NK-92 (cell line): Measurements from ENCODE around the gene SULT1C2.

Experiments
- DNase-seq: peaks from one replicate; lab custom pipeline; 2025; ENCODE audit not compliant: unreplicated experiment; lab: John Stamatoyannopoulos, UW

SULT1C2 gene

GRCh38 chr2:108287169-108287568 is 1.5 kb upstream of the SULT1C2 start:
- DNase-seq = no peak

- DNase-seq = no peak
Measured at GRCh38 chr2:108293850-108294249, 5.2 kb downstream of the SULT1C2 start.

GRCh38 chr2:108297436-108298141 is 8.9 kb downstream of the SULT1C2 start:
- no peak for DNase-seq

- no peak for DNase-seq
Measured at GRCh38 chr2:108301558-108301957, 12.9 kb downstream of the SULT1C2 start.

GRCh38 chr2:108304975-108305374 is 16.3 kb downstream of the SULT1C2 start:
- no peak for DNase-seq

GRCh38 chr2:108305901-108306300 is 17.2 kb downstream of the SULT1C2 start:
- no peak for DNase-seq

- no peak for DNase-seq
Measured at GRCh38 chr2:108309903-108310302, 21.2 kb downstream of the SULT1C2 start.

GRCh38 chr2:108314586-108315296 is 26.0 kb downstream of the SULT1C2 start:
- no peak for DNase-seq

GRCh38 chr2:108315444-108315934 is 26.8 kb downstream of the SULT1C2 start:
- DNase-seq = no peak

- DNase-seq = no peak
Measured at GRCh38 chr2:108316033-108316432, 27.3 kb downstream of the SULT1C2 start.

- DNase-seq = no peak
Measured at GRCh38 chr2:108316461-108317258, 28.0 kb downstream of the SULT1C2 start.

- no peak for DNase-seq
Measured at GRCh38 chr2:108320326-108320922, 31.7 kb downstream of the SULT1C2 start.

GRCh38 chr2:108323619-108324018 is 34.9 kb downstream of the SULT1C2 start:
- no peak for DNase-seq

- no peak for DNase-seq
Measured at GRCh38 chr2:108324531-108325255, 36.0 kb downstream of the SULT1C2 start.

- DNase-seq = no peak
Measured at GRCh38 chr2:108325756-108326155, 37.1 kb downstream of the SULT1C2 start.

GRCh38 chr2:108329771-108330170 is 41.1 kb downstream of the SULT1C2 start:
- no peak for DNase-seq

GRCh38 chr2:108330979-108331378 is 42.3 kb downstream of the SULT1C2 start:
- DNase-seq = no peak

- DNase-seq = no peak
Measured at GRCh38 chr2:108345951-108346350, 57.3 kb downstream of the SULT1C2 start.

- no peak for DNase-seq
Measured at GRCh38 chr2:108346827-108347226, 58.1 kb downstream of the SULT1C2 start.

GRCh38 chr2:108347786-108348185 is 59.1 kb downstream of the SULT1C2 start:
- DNase-seq = no peak
